Activated naive CD8-positive, alpha-beta T cell treated with anti-CD3 and anti-CD28 coated beads, Interleukin-2, amount 10 ng/mL, durations not matched to agents 7 days and 5 days (primary cell): Measurements from ENCODE around the gene ZNF662. TPM values are rescaled to one million over a fixed set of nuclear protein-coding genes. Genes with fewer than 3 reads are reported as not detected.
A peak's percentile ranks its signal among the peaks of the same experiment; 100 is the strongest.

Experiments
- ATAC-seq: fragments of 150-1000 bp; cut with Tn5 transposase; one replicate; pipeline ENCODE4 v1.10.0; 2021; ENCODE audit warnings: low read depth, moderate library complexity
- POLR2A ChIA-PET: fragments of 350-600 bp; sonication (Branson Sonifier 250); formaldehyde crosslinking; loops from one replicate; lab custom pipeline; 2021; ENCODE audit warnings: antibody characterized with exemption; lab: Charles Lee
- DNase-seq: peaks from one replicate; pipeline ENCODE4 v3.0.0; 2021
- H3K27ac Mint-ChIP-seq: one replicate; pipeline ENCODE4 v1.8.0; 2022; ENCODE audit warnings: mild to moderate bottlenecking, mixed read lengths
- H3K27me3 Mint-ChIP-seq: one replicate; pipeline ENCODE4 v1.8.0; 2022; ENCODE audit warnings: mild to moderate bottlenecking, moderate library complexity, mixed read lengths
- H3K36me3 Mint-ChIP-seq: one replicate; pipeline ENCODE4 v1.8.0; 2021; ENCODE audit warnings: mild to moderate bottlenecking, mixed read lengths
- H3K4me1 Mint-ChIP-seq: one replicate; pipeline ENCODE4 v1.8.0; 2021; ENCODE audit warnings: mixed read lengths
- H3K4me3 Mint-ChIP-seq: one replicate; pipeline ENCODE4 v1.8.0; 2022; ENCODE audit warnings: mild to moderate bottlenecking, moderate library complexity, mixed read lengths
- H3K9me3 Mint-ChIP-seq: one replicate; pipeline ENCODE4 v1.8.0; 2021; ENCODE audit warnings: mixed read lengths
- total RNA-seq, 2 experiments: library from RNA; stranded (reverse); gene quantifications; one replicate each; pipeline ENCODE4 v1.2.3, GENCODE V29; 2021

Gene ZNF662
- 1 to 10 TPM; 2.2 to 2.5 TPM for total RNA-seq

GRCh38 chr3:42906070-42906847 is at the start of gene ZNF662:
Gene ZNF662, plus strand, starts transcription at chr3:42906142. Its CDS starts 1,973 bp downstream, at chr3:42908115.
- peak; percentile 59 for DNase-seq
- ATAC-seq, result peak; percentile 83
- Mint-ChIP-seq H3K9me3 (peaks cover 16% of the 10 kb centered on the region), H3K4me3 (peak within 1 kb of the TSS; percentile 73), H3K27me3 (peaks cover 40% of the 10 kb centered on the region), H3K27ac (peak within 1 kb of the TSS; percentile 25), H3K36me3 (peaks cover 20% of the 10 kb centered on the region), H3K4me1 (peaks cover 11% of the 10 kb centered on the region)
- POLR2A ChIA-PET, result no interaction called here

GRCh38 chr3:42856544-42856943 is 49.4 kb upstream of the ZNF662 start:
- Mint-ChIP-seq H3K27ac (no peak overlapping the region), H3K4me3 (no peak overlapping the region), H3K9me3 (peaks cover 11% of the 10 kb centered on the region), H3K36me3 (peaks cover 9% of the 10 kb centered on the region), H3K4me1 (no peaks in the 10 kb centered on the region), H3K27me3 (peaks cover 18% of the 10 kb centered on the region)
- POLR2A ChIA-PET, result no interaction called here
- ATAC-seq (no peak), DNase-seq (no peak)

- DNase-seq (no peak), ATAC-seq (no peak)
- Mint-ChIP-seq H3K9me3 (peaks cover 12% of the 10 kb centered on the region), H3K27ac (no peak overlapping the region), H3K27me3 (peaks cover 24% of the 10 kb centered on the region), H3K36me3 (peaks cover 6% of the 10 kb centered on the region), H3K4me3 (no peak overlapping the region), H3K4me1 (no peaks in the 10 kb centered on the region)
- POLR2A ChIA-PET, result no interaction called here
Observed at GRCh38 chr3:42864321-42864950, 41.5 kb upstream of the ZNF662 start.

- peaks cover 3% of the 10 kb centered on the region for H3K36me3 Mint-ChIP-seq
- DNase-seq (no peak), ATAC-seq (no peak)
- POLR2A ChIA-PET, result no interaction called here
- H3K9me3 Mint-ChIP-seq, result peaks cover 8% of the 10 kb centered on the region
- H3K27me3 Mint-ChIP-seq, result peaks cover 19% of the 10 kb centered on the region
- no peak overlapping the region for H3K4me3 Mint-ChIP-seq
- H3K4me1 Mint-ChIP-seq, result no peaks in the 10 kb centered on the region
- no peak overlapping the region for H3K27ac Mint-ChIP-seq
Observed at GRCh38 chr3:42865256-42865655, 40.7 kb upstream of the ZNF662 start.

GRCh38 chr3:42867138-42867537 is 38.8 kb upstream of the ZNF662 start:
- POLR2A ChIA-PET, result interaction anchor here (0.5 kb wide), 1 partner anchor 60 kb away, joined by 3 read pairs; no protein-coding TSS in a partner anchor
- H3K4me3 Mint-ChIP-seq, result no peak overlapping the region
- peaks cover 8% of the 10 kb centered on the region for H3K27me3 Mint-ChIP-seq

GRCh38 chr3:42868841-42869240 is 37.1 kb upstream of the ZNF662 start:
- Mint-ChIP-seq H3K27me3 (peaks cover 6% of the 10 kb centered on the region), H3K36me3 (peaks cover 2% of the 10 kb centered on the region), H3K4me3 (no peak overlapping the region), H3K4me1 (peaks cover 2% of the 10 kb centered on the region), H3K27ac (no peak overlapping the region), H3K9me3 (no peaks in the 10 kb centered on the region)
- DNase-seq (no peak), ATAC-seq (no peak)
- POLR2A ChIA-PET, result no interaction called here

More at GRCh38 chr3:42867138-42867537, 38.8 kb upstream of the ZNF662 start:
- H3K9me3 Mint-ChIP-seq, result peaks cover under 1% of the 10 kb centered on the region
- no peak for DNase-seq
- H3K36me3 Mint-ChIP-seq, result peaks cover 2% of the 10 kb centered on the region
- no peaks in the 10 kb centered on the region for H3K4me1 Mint-ChIP-seq
- no peak overlapping the region for H3K27ac Mint-ChIP-seq
- ATAC-seq, result no peak

- Mint-ChIP-seq H3K4me3 (no peak overlapping the region), H3K27ac (no peak overlapping the region), H3K36me3 (peaks cover 2% of the 10 kb centered on the region), H3K27me3 (peaks cover 7% of the 10 kb centered on the region), H3K4me1 (peaks cover 3% of the 10 kb centered on the region), H3K9me3 (no peaks in the 10 kb centered on the region)
- DNase-seq (no peak), ATAC-seq (no peak)
- POLR2A ChIA-PET, result no interaction called here
Observed at GRCh38 chr3:42871592-42872196, 34.2 kb upstream of the ZNF662 start.

GRCh38 chr3:42872718-42873117 is 33.2 kb upstream of the ZNF662 start:
- Mint-ChIP-seq H3K27ac (no peak overlapping the region), H3K4me3 (no peak overlapping the region), H3K9me3 (no peaks in the 10 kb centered on the region), H3K27me3 (peaks cover 7% of the 10 kb centered on the region), H3K4me1 (peaks cover 3% of the 10 kb centered on the region), H3K36me3 (no peaks in the 10 kb centered on the region)
- DNase-seq (no peak), ATAC-seq (no peak)
- POLR2A ChIA-PET, result no interaction called here

- Mint-ChIP-seq H3K4me1 (peaks cover 3% of the 10 kb centered on the region), H3K27ac (no peak overlapping the region), H3K36me3 (no peaks in the 10 kb centered on the region), H3K27me3 (peaks cover 9% of the 10 kb centered on the region), H3K9me3 (no peaks in the 10 kb centered on the region), H3K4me3 (no peak overlapping the region)
- POLR2A ChIA-PET, result no interaction called here
- ATAC-seq (no peak), DNase-seq (no peak)
Observed at GRCh38 chr3:42873221-42873982, 32.5 kb upstream of the ZNF662 start.

- H3K9me3 Mint-ChIP-seq, result no peaks in the 10 kb centered on the region
- H3K4me3 Mint-ChIP-seq, result no peak overlapping the region
- POLR2A ChIA-PET, result no interaction called here
- H3K27me3 Mint-ChIP-seq, result peaks cover 19% of the 10 kb centered on the region
- DNase-seq (no peak), ATAC-seq (no peak)
- no peak overlapping the region for H3K27ac Mint-ChIP-seq
- H3K36me3 Mint-ChIP-seq, result no peaks in the 10 kb centered on the region
- H3K4me1 Mint-ChIP-seq, result peaks cover 3% of the 10 kb centered on the region
Observed at GRCh38 chr3:42874749-42875148, 31.2 kb upstream of the ZNF662 start.

GRCh38 chr3:42875325-42876151 is 30.4 kb upstream of the ZNF662 start, which contains the start of gene CYP8B1:
Gene CYP8B1, minus strand, starts transcription at chr3:42875879. Its CDS starts 63 bp downstream, at chr3:42875816.
- no peaks in the 10 kb centered on the region for H3K9me3 Mint-ChIP-seq
- no peaks in the 10 kb centered on the region for H3K36me3 Mint-ChIP-seq
- H3K27ac Mint-ChIP-seq, result no peak within 1 kb of the TSS
- DNase-seq (no peak), ATAC-seq (no peak)
- H3K4me1 Mint-ChIP-seq, result peaks cover 6% of the 10 kb centered on the region
- POLR2A ChIA-PET, result no interaction called here
- H3K4me3 Mint-ChIP-seq, result no peak within 1 kb of the TSS
- H3K27me3 Mint-ChIP-seq, result peaks cover 19% of the 10 kb centered on the region

GRCh38 chr3:42876401-42876800 is 29.5 kb upstream of the ZNF662 start:
- POLR2A ChIA-PET, result no interaction called here
- DNase-seq, result no peak
- Mint-ChIP-seq H3K4me3 (no peak overlapping the region), H3K27ac (no peak overlapping the region), H3K36me3 (no peaks in the 10 kb centered on the region), H3K27me3 (peaks cover 19% of the 10 kb centered on the region), H3K9me3 (no peaks in the 10 kb centered on the region), H3K4me1 (peaks cover 12% of the 10 kb centered on the region)
- ATAC-seq, result no peak
